Stimulated activated naive CD8-positive, alpha-beta T cell treated with anti-CD3 and anti-CD28 coated beads, Interleukin-15, Interleukin-2, amounts not matched to agents 100 U/mL and 50 U/mL, for 24 hours (primary cell): Measurements from ENCODE around the gene GOLPH3.
"Not testable (repeated sequence)": the region's sequence is repeated elsewhere in the genome, so short reads cannot be mapped to it uniquely, and the experiment has no call there.

Experiments
- ATAC-seq: fragments of 150-1000 bp; cut with Tn5 transposase; one replicate; pipeline ENCODE4 v1.10.0; 2021
- DNase-seq: peaks from one replicate; pipeline ENCODE4 v3.0.0; 2021

The GOLPH3 gene

DNA sequence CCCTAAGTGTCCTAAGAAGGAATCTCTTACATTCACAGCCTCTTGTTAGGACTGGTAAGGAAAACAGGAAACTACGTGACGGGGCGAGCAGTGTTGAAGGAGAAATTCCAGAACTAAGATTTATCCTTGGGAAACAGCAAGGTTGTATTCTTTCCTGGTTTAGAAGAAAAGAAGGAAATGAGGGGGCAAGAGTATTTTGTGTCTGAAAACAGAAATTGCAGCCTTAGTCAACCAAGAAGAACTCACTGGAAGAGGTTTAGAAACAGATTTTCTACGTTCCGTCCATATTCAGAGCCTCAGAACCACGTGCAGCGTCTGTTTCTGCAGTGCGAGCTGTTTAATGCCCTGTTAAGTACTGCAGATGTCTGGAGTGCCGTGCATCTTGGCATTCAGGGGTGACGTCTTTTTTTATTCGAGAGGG lies 75.2 kb downstream of the GOLPH3 start:
- ATAC-seq = no peak
- DNase-seq = no peak

DNA sequence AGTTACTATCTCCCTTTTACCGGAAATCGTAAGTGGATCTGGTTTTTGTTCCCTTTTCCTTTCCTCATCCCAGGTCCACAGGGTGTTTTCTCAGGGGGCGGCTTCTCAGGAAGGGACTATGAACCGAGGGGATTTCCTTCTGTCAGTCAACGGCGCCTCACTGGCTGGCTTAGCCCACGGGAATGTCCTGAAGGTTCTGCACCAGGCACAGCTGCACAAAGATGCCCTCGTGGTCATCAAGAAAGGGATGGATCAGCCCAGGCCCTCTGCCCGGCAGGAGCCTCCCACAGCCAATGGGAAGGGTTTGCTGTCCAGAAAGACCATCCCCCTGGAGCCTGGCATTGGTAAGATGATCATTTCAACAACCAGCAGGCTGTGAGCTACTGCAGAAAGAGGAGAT lies 75.8 kb downstream of the GOLPH3 start:
- DNase-seq (no peak), ATAC-seq (no peak)

DNA sequence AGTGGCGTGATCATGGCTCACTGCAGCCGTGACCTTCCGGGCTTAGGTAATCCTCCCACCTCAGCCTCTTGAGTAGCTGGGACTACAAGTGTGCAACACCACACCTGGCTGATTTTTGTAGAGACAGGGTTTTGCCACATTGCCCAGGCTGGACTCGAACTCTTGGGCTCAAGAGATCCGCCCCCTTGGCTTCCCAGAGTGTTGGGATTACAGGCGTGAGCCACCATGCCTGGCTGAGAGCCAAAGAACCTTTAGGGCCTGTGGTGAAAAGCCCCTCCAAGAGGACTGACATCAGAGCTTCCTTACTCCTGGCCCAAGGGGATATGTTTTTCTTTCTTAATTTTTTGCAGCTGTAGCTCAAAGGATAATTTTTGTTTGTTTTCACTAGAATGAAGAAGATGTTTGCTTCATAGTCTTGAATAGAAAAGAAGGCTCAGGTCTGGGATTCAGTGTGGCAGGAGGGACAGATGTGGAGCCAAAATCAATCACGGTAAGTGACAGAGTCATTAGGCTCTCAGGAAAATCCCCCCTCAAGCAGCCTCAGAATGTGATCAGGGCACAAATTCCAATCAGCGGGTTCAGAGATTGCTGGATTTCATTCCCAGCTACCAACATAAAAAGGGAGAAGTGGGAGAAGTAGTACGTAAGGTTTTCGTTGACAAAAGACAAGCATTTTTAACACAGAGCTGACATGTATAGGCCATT lies 77.1 kb downstream of the GOLPH3 start:
- ATAC-seq (no peak), DNase-seq (no peak)

DNA sequence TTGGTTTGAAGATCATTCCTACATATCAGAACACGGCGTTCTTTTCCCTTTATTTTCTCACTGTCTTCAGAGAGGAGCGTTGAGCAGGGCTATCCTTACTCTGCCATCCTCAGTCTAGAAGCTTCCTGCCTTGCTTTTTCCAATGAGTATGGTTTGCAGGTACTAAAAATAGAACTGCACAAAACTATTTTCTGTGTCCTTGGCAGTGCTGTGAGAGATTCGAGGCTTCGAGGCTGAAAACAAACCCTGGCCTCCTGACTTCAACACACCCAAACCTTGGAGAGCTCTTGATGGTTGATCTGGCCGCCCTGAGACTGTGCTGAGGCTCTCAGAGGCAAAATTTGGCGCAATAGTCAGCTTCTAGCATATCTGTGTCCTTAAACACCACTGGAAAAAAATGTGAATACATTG lies 78.9 kb downstream of the GOLPH3 start:
- ATAC-seq (no peak), DNase-seq (no peak)

DNA sequence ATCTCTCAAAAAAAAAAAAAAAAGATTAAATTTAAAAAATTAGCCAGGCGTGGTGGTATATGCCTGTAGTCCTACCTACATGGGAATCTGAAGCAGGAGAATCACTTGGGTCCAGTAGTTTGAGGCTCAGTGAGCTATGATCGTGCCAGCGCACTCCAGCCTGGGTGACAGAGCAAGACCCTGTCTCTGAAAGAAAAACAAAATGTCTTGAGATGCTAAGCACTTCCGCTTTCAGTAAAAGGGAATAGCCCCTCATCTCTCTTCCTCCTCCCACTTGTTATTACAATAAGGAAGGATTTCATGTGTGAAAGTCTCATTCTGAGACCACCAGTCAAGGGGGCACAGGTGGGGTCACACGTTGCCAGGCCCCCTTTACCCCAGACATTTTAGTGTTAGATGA lies 79.4 kb downstream of the GOLPH3 start:
- ATAC-seq = no peak
- DNase-seq = no peak

DNA sequence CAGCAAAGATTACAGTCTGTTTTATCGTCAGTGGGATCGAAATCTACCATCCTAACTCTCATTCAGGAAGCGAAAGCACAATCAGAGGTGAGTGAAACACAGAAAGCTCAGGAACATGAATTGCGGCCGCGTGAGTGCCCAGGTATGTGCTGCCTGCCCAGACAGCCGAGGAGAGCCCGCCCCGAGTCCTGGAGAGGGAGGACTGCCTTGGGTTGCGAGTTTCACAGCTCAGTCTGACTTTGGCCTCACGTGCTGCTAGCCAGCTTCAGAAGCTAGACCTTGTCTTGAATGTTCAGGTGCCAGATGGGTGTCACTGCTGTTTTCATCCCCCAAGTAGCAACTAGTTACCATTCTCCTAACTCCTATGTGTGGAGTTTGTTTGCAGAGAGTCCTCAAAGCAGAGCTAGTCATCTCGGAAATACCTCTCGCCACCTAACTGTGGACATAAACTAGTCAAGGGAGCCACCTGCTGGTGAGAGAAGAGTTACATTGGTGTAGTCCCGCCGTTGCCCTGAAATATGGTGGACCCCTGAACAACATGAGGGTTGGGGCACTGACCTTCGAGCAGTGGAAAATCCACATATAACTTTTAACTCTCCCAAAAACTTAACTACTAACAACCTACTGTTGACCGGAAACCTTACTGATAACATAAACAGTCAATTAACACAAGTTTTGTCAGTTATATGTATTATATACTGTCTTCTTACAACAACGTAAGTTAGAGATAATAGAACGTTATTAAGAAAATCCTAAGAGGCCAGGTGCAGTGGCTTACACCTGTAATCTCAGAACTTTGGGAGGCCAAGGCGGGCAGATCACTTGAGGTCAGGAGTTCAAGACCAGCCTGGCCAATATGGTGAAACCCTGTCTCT lies 80.9 kb downstream of the GOLPH3 start:
- ATAC-seq (peak; percentile 89), DNase-seq (peak; percentile 74)

DNA sequence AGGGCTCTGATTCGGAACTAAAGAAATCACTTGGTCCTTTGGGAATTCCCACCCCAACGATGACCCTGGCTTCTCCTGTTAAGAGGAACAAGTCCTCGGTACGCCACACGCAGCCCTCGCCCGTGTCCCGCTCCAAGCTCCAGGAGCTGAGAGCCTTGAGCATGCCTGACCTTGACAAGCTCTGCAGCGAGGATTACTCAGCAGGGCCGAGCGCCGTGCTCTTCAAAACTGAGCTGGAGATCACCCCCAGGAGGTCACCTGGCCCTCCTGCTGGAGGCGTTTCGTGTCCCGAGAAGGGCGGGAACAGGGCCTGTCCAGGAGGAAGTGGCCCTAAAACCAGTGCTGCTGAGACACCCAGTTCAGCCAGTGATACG lies 83.4 kb downstream of the GOLPH3 start:
- DNase-seq (no peak), ATAC-seq (no peak)

DNA sequence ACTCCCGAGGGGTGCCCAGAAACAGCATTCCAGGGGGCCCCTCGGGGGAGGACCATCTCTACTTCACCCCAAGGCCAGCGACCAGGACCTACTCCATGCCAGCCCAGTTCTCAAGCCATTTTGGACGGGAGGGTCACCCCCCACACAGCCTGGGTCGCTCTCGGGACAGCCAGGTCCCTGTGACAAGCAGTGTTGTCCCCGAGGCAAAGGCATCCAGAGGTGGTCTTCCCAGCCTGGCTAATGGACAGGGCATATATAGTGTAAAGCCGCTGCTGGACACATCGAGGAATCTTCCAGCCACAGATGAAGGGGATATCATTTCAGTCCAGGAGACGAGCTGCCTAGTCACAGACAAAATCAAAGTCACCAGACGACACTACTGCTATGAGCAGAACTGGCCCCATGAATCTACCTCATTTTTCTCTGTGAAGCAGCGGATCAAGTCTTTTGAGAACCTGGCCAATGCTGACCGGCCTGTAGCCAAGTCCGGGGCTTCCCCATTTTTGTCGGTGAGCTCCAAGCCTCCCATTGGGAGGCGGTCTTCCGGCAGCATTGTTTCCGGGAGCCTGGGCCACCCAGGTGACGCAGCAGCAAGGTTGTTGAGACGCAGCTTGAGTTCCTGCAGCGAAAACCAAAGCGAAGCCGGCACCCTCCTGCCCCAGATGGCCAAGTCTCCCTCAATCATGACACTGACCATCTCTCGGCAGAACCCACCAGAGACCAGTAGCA lies 83.9 kb downstream of the GOLPH3 start:
- DNase-seq (no peak), ATAC-seq (no peak)

DNA sequence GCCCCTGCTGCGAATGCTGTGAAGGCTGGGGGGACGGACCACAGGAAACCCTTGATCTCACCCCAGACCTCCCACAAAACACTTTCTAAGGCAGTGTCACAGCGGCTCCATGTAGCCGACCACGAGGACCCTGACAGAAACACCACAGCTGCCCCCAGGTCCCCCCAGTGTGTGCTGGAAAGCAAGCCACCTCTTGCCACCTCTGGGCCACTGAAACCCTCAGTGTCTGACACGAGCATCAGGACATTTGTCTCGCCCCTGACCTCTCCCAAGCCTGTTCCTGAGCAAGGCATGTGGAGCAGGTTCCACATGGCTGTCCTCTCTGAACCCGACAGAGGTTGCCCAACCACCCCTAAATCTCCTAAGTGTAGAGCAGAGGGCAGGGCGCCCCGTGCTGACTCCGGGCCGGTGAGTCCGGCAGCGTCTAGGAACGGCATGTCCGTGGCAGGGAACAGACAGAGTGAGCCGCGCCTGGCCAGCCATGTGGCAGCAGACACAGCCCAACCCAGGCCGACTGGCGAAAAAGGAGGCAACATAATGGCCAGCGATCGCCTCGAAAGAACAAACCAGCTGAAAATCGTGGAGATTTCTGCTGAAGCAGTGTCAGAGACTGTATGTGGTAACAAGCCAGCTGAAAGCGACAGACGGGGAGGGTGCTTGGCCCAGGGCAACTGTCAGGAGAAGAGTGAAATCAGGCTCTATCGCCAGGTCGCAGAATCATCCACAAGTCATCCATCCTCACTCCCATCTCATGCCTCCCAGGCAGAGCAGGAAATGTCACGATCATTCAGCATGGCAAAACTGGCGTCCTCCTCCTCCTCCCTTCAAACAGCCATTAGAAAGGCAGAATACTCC lies 84.7 kb downstream of the GOLPH3 start:
- DNase-seq (no peak), ATAC-seq (no peak)

DNA sequence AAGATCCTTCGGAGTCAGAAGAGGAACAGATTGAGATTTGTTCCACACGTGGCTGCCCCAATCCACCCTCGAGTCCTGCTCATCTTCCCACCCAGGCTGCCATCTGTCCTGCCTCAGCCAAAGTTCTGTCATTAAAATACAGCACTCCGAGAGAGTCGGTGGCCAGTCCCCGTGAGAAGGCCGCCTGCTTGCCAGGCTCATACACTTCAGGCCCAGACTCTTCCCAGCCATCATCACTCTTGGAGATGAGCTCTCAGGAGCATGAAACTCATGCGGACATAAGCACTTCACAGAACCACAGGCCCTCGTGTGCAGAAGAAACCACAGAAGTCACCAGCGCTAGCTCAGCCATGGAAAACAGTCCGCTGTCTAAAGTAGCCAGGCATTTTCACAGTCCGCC lies 85.9 kb downstream of the GOLPH3 start:
- ATAC-seq (no peak), DNase-seq (no peak)

DNA sequence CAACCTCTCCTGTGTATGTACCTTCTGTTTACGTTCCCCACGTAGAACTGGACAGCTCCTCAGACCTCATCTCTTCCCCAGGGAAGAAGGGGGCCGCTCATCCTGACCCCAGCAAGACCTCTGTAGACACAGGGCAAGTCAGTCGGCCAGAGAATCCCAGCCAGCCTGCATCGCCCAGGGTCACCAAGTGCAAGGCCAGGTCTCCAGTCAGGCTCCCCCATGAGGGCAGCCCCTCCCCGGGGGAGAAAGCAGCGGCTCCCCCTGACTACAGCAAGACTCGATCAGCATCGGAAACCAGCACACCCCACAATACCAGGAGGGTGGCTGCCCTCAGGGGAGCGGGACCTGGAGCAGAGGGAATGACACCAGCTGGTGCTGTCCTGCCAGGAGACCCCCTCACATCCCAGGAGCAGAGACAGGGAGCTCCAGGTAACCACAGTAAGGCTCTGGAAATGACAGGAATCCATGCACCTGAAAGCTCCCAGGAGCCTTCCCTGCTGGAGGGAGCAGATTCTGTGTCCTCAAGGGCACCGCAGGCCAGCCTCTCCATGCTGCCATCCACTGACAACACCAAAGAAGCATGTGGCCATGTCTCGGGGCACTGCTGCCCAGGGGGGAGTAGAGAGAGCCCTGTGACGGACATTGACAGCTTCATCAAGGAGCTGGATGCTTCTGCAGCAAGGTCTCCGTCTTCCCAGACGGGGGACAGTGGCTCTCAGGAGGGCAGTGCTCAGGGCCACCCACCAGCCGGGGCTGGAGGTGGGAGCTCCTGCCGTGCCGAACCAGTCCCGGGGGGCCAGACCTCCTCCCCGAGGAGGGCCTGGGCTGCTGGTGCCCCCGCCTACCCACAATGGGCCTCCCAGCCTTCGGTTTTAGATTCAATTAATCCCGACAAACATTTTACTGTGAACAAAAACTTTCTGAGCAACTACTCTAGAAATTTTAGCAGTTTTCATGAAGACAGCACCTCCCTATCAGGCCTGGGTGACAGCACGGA lies 86.7 kb downstream of the GOLPH3 start:
- no peak for ATAC-seq
- DNase-seq = no peak

DNA sequence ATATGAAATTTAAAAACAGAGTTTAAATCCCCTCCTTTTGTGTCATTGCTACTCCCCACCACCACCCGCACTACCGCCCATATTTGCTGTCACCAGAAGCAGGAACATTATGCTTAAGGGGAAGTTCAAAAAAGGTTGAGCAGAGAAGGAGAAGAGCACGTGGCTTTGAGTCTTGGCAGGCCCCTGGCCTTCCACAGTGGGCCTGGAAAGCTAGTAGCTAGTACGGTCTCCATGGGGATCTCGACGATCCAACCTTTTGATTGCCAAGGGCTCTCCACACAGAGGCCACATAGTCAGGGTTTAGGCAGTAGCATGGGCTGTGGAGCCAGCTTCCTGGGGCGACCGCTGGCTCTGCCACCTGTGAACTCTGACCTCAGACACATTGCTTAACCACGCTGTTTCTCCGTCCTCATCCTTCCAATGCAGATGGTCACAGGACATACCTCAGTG lies 90.1 kb downstream of the GOLPH3 start:
- ATAC-seq = no peak
- DNase-seq = no peak

DNA sequence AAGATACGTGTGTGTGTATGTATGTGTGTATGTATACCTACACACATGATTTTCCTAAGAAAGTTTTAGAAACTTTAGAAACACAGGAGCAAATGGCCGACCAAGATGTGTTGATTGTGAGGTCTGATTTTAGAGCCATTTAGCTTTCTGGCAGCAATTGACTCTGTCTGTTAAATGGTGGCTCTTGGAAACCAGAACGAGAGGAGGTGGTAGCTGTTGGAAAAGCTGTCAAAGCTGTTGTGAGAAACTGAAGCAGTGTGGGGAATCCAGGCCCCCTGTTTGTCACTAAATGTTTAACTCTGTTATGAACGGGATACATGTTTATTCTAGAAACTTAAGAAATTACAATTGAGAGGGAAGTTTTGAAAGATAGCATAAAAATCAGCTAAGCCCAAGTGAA lies 91.4 kb downstream of the GOLPH3 start:
- DNase-seq (no peak), ATAC-seq (no peak)

DNA sequence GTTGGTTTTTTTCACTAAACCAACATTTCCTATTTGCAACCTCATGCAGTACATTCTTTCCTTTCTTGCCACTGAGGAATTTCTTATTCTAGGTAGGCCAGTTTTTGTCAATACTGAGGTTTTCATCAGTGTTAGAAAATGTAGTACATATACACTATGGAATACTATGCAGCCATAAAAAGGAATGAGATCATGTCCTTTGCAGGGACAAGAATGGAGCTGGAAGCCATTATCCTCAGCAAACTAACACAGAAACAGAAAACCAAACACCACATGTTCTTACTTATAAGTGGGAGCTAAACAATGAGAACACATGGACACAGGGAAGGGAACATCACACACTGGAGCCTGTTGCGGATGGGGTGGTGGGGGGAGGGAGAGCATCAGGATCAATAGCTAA lies 93.6 kb downstream of the GOLPH3 start:
- DNase-seq, ATAC-seq: not testable (repeated sequence)

DNA sequence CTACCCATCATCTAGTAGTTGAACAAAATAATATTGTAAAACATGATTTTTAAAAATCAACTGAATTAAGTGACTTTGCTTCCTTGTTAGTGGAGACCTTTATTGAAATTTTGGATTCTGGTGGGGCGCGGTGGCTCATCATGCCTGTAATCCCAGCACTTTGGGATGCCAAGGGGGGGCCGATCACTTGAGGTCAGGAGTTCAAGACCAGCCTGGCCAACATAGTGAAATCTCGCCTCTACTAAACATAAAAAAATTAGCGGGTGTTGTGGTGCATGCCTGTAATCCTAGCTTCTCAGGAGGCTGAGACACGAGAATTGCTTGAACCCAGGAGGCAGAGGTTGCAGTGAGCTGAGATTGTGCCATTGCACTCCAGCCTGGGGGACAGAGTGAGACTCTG lies 95.3 kb downstream of the GOLPH3 start:
- DNase-seq, ATAC-seq: not testable (repeated sequence)

DNA sequence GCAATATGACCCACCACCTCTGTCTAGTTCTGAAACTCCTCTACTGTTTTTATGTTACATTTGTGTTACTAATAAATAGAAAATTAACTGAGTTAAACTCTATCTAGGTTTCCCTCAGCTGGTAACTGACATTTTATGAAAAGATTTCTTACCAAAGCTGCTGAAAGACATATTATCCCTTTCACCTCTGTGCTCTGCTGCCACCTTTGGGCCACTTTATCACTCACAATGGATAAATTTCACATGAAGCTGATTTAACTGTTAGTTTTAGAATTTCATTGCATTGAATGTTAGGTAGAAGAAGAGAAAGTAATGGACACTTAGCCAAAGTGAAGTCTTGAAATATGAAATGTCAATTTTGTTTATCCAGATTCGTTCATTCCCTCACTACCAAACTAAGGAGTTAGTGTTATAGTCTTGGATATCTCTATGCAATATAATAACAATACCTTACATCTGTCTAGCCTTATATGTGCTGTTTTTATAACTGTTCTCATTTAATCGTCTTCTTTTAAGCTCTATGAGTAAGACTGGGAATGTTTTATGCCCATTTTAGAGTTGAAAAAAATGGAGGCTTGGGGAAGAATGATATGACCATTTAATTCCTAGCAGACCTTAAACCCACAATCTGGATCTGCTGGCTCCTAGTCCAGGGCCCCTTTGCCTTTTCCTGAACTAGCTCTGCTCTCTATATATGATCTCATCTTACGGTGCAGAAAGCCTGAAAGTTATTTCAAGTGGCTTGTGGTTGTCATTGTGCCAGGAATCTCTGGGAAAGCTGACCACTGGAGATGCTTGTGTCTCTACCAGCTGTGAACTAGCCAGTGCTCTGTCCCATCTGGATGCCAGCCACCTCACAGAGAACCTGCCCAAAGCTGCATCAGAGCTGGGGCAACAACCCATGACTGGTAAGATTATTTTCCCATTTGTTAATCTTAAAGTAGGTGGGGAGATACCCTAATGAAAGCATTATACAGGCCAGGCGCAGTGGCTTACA lies 97.1 kb downstream of the GOLPH3 start:
- DNase-seq = peak; percentile 46
- no peak for ATAC-seq
